ENCODE results near the gene CNOT9.

DNA sequence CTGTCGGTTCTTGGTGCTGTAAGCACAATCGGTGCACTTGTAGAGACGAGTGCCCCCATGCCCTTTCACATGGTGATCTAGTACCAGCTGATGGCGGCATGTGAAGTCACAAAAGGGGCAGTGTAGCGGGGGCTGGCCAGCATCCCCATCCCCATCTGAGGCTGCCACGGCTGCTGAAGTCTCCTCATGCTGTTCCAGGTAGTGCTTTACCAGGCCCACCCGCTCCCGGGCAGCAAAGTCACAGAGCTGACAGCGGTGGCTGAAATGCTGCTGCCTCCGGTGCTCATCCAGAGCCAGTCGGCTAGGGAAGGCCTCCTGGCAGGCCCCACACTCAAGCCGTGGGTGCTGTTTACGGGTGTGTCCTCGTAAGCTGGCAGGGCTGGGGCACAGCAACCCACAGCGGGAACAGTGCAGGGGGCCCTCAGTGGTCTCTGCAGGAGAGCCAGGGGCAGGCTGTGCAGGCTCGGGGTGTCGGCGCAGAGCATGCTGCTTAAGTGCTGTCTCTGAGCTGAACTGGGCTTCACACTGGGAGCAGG is 73.5 kb downstream of the CNOT9 start:
- TF ChIP-seq EZH2 (IDR thresholded peaks at IDR 0.05; ENCODE audit: borderline replicate concordance, insufficient read depth, low read depth, low read length, poor library complexity, severe bottlenecking), result no peak
- TF ChIP-seq CTCF (IDR thresholded peaks at IDR 0.05), result no peak
